GF-D8 (cell line): ENCODE data around the gene PLAC1.
A peak's percentile ranks its signal among the peaks of the same experiment; 100 is the strongest.

Experiments
- DNase-seq: peaks from one replicate; lab custom pipeline; 2025; lab: John Stamatoyannopoulos, UW

PLAC1 gene

DNA sequence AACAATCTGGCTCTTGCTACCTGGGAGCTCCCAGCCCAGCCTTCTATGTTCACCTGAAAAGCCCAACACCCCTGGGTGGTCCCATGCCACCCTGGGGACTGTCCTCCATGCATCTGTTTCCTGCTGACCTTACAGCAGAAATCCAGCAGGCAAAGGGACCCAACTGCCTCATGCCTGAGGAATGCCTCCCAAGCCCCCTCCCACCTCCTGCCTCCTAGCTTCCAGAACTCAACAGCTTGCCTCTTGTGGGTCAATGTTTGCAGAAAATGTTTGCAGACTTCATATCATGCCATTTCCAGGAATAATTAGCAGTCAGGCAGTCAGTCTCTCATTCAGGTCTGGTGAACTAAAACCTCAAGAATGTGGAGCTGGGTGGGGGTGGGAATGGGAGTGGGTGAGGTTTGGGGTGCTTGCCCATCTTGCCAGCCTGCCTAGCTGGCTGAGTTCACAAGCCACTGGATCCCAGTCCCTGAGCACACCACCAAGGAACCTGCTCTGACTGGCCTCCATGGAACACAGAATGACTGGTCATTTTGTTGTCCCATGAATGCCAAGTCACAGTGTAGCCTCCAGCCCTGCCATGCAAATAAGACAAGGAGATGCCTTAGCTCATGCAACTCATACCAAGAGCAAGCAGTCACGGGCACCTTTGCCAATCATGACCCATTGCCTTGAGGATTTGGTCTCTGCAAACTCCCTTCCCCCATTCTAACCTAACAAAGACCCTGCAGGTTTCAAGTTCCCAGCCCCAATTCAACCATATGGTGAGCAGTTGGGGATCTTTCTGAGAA is 12.1 kb upstream of the PLAC1 start:
- DNase-seq, result no peak

GRCh38 chrX:134669378-134670098 is 11.3 kb upstream of the PLAC1 start:
- DNase-seq, result no peak

DNA sequence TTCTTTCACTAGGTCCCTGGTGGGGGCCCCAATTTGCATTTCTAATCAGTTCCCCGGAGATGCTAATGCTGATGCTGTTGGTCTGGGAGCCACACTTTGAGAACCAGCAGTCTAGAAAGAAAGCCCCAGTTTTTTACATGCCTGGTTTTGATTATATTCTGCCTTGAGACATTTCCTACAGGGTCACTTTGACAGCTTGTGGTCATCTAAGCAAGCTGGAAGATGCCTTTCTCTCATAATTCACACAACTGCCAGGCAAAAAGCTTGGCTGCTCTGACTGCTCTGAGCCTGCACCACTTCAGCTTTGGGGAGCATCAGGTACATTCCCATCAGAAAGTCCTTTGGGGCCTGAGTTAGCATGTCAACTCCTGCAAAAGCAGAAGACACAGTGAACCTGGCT is 5.9 kb upstream of the PLAC1 start:
- no peak for DNase-seq

- peak; percentile 4 for DNase-seq
Measured at GRCh38 chrX:134661295-134661694, 3.0 kb upstream of the PLAC1 start.

DNA sequence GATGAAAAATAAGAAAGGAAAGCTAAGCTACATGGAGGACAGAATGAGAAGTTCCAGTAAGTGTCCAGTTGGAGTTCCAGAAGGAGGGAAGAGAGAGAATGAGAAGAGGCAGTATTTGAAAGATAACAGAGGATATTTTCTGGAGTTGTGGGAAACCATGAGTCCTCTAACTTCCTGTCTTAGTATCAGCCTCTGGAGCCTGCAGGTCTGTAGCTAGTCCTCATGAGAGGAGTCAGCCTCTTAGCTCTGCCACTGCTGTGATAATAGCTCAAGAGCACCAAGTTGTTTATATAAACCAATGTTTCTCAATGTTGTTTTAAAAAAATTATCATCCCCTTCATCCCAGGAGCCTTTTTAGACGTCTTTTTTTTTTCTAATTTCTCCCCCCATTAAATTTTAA is 2.4 kb upstream of the PLAC1 start:
- DNase-seq, result no peak

GRCh38 chrX:134659761-134660160 is 1.5 kb upstream of the PLAC1 start:
- no peak for DNase-seq

GRCh38 chrX:134658760-134659023 is 421 bp upstream of the PLAC1 start:
- no peak for DNase-seq

- no peak for DNase-seq
Measured at GRCh38 chrX:134654398-134655012, 3.8 kb downstream of the PLAC1 start.

- no peak for DNase-seq
Measured at GRCh38 chrX:134653835-134654234, 4.4 kb downstream of the PLAC1 start.

DNA sequence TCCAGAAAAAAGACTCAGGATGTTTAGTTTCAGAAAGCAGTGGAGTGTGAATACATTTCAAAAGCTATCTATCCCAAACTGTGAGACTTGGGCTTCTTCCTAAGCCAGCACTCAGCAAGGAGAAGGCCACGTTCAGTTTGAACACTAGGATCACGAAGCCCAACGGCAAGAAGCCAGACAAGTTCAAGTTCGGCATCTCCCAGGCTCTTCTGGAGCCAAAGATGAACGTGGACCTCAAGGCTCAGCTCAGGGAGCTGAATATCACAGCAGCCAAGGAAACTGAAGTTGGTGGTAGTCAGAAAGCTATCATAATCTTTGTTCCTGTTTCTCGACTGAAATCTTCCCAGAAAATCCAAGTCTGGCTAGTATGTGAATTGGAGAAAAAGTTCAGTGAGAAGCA is 7.6 kb downstream of the PLAC1 start:
- no peak for DNase-seq

DNA sequence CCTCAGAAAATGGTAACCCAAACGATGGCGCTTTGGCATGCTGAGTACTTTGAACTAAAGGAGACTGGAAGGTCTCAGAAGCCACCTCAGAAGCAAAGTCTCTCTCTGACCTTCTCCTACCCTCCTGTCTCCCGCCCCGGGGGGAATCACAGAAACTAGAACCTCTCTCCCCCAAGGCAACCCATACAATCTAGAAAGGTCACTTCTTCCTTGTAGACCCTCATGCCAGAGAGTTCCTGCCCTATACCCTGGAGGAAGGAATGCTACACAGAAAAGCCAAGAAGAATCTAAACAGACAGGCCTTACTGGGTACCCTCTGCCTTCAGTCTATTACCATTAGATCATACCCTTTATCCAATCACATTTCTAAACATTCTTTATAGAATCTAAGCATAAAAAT is 8.5 kb downstream of the PLAC1 start:
- DNase-seq, result no peak

DNA sequence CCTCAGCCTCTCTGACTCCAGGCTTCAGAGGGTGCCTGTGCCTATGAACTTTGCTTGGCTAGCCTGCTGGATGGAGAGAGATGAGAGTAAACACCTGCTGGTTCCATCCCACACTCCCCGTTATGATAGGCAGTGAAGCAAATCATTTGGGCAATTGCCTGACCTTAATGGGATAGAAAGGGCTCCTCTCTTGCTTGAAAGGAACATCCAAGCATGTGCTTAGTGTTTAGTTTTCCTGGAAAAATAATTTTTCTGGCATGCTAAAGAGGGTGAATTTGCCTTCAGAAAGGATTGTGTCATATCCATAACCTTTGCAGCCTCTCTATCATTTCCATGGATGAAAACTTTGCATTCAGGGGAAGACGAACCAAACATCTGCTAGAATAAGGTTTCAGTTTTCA is 10.8 kb downstream of the PLAC1 start:
- DNase-seq, result no peak

DNA sequence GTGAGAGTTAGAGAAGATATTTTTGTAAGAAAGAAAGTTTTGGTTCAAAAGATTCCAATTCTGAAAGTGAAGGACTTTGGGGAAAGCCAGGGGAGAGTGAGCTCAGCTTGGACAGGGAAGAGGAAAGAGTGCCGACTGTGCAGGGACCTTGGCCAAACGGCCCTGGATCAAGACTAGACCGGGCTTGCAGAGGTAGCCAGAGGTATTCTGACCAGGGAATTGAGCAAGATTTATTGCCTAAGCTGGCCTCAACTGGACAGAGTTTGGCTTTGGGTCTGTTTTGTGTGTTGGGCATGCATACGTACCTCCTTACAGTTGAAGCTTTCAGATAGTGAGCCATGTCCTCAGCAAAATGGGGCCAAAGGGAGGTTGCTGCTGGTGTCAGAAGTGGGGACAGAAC is 11.6 kb downstream of the PLAC1 start:
- DNase-seq, result no peak

- no peak for DNase-seq
Measured at GRCh38 chrX:134645936-134646543, 12.2 kb downstream of the PLAC1 start.

DNA sequence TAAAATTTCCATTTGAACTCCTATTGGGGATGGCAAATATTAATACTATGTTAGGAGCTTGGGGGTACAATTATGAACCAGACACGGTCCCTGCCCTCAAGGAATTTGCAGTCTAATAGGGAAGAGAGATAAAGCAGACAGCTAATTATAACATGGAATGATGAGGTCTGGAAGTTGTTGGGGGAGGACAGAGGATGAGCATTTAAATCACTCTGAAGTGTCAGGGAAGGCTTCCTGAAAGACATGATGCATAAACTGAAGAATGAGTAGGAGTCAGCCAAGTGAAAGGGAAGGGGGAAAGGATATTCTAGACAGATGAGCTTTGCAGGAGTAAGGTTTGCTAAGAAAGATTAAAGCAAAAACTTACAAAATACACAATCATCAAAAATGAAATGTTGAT is 15.9 kb downstream of the PLAC1 start:
- no peak for DNase-seq

- no peak for DNase-seq
Measured at GRCh38 chrX:134641346-134641745, 16.9 kb downstream of the PLAC1 start.

DNA sequence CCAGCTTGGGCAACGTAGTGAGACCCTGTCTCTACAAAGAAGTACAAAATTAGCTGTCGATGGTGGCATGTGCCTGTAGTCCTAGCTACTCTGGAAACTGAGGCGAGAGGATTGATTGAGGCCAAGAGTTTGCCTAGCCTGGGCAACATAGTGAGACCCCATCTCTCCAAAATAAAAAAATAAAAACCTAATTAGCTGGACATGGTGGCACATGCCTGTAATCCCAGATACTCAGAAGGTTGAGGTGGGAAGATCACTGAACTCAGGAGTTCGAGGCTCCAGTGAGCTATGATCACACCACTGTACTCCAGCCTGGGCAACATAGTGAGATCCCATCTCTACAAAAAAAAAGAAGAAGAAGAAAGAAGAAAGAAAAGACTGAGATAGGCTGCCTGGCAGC is 17.4 kb downstream of the PLAC1 start:
- no peak for DNase-seq

DNA sequence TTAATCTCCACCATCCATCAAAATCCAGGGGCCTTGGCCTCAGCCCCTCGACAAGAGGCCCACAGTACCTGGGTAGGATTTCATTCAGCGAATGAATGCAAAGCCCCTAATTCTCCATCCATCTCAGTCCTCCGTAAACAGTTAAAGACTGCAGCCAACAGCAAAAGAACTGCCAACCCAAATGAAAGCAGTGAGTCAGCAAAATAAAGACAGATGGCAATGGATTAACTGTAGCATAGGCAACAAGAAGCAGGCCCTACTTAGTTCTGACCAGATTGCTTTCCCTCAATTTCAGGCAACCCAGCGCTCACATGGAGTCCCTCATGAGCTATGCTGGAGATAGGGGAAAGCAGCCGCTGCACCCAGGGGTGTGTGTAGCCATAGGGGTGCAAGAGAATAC is 21.4 kb downstream of the PLAC1 start:
- DNase-seq, result no peak

- no peak for DNase-seq
Measured at GRCh38 chrX:134634691-134635090, 23.6 kb downstream of the PLAC1 start.

- no peak for DNase-seq
Measured at GRCh38 chrX:134633832-134634231, 24.4 kb downstream of the PLAC1 start.

DNA sequence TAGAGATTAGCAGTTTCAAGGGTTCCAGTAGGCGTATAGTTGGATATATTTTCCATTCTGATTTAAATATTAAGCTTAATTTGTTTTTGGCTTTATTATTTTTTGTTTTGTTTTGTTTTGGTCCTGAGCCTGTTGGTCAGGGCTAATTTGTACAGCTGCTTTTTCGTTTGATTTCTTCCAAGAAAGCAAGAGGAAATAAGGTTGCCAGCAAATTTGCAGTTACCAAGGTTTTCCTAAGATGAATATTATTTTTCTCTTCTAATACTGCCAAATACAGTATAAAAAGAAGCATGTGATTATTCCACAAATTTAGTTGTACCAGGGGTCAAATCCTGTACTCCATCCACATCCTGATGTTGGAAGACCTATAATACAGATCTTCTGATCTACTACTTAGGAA is 24.9 kb downstream of the PLAC1 start:
- no peak for DNase-seq

DNA sequence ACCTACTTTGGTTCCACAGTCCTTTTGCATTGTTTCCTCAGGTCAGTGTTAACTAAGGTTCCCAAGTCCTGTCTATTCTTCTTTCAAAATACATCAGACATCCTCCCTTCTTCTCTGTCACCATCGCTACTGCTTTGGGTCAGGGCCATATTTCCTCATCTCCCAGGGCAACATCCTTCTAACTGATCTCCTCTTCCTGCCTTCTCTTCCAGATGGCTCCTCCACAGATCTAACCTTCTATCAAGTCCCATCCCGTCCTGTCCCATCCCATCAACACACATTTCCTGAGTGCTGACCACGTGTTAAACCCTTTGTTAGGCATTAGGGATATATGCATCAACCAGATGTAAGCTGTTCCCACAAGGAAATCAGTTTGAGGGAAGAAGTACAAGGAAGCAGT is 25.9 kb downstream of the PLAC1 start:
- DNase-seq, result no peak
